HG02798 (cell line): ENCODE measurements around the gene PSME2.

Experiments
- ATAC-seq: cut with Tn5 transposase; IDR thresholded peaks from one replicate; pipeline ENCODE4 v1.9.1; 2021; ENCODE audit warnings: mild to moderate bottlenecking; ENCODE audit not compliant: unreplicated experiment, poor library complexity

PSME2 gene, protein sequence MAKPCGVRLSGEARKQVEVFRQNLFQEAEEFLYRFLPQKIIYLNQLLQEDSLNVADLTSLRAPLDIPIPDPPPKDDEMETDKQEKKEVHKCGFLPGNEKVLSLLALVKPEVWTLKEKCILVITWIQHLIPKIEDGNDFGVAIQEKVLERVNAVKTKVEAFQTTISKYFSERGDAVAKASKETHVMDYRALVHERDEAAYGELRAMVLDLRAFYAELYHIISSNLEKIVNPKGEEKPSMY

DNA sequence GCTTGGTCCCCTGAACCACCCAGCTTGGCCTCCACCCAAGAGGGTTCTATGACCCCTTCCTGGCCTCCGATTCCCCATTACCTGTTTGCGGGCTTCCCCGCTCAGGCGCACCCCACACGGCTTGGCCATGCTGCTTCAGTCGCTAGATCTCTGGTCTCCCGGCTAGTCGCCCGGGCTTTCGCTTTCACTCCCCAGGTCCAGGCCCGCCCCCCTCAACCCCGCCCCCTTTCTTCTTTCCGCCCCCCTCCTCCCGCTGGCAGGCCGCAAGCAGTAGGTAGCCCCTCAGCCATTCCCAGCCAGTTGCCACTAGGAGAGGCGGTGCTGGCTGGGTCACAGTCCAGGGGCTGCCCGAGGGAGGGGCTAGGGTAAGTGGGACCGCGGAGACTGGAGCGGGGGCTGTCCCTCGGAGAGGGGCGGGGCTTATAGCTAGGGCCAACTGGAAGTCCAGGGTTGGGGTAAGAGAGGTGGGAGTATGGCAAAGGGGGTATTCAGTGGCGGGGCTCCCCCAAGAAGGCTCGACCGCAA lies at the start of gene PSME2:
Gene PSME2, minus strand, starts transcription at position 158 of the 525 bp plus-strand sequence. Its CDS starts 29 bp downstream, at position 129.
- ATAC-seq: peak; percentile 67

DNA sequence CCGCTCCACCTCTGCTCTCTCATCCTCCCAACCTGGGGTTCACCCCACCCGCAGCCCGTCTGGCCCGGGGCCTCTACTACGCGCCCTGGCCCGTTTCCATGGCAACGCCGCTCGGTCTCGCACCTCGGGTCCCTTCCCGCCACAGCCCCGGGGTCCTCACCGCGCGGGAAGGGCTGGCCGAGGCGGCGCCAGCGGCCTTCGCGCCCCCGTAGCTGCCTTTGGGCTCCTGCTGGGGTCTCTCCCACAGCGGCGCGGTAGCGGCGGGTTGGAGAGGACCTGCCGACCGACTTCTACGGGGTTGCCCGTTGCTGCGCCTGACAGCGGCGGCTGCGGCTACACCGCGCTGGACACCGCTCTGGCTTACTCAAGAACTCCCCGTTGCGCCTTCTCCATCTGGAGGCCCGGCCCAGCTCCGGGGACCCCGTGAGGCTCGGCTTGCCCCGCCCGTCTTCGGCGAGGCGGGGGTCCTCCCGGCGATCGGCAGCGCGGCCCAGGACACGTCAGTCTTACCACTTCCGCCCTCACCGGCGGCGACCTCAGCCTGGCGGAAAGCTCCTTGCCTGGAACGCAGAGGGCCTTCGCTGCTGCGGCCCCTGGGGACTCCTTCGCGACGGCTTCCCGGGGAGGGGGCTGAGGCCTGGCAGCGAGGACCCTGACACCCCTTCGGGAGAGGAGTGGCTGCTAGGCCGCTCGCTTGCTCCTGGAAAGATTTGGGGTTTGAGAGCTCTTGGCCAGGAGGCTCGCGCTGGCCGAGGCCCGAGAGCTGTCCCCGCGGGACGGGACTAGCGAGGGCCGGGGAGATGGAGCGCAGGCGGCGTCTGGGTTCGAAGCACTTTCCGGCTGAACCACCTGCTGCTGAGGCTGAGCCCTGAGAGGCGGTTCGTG lies 49.0 kb upstream of the PSME2 start, which contains the start of gene TM9SF1:
Gene TM9SF1, minus strand, starts transcription at position 256 of the 885 bp plus-strand sequence. CDS start 422 bp downstream, outside the sequence.
- peak; percentile 85 for ATAC-seq

DNA sequence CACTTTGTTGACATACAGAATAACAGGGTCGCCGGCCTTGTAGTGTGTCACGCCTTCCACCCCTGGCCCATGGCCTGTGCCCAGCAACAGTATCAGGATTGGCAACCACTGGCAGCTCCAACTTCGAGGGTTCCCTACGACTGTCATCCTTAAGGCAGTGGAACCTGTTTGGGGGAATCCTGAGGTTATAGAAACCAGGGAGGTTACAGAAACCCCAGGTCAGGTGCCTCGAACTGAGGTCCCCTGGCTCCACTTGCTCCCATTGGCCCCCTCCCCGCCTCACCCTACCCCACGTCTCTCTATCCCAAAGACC lies 48.4 kb upstream of the PSME2 start:
- no peak for ATAC-seq

DNA sequence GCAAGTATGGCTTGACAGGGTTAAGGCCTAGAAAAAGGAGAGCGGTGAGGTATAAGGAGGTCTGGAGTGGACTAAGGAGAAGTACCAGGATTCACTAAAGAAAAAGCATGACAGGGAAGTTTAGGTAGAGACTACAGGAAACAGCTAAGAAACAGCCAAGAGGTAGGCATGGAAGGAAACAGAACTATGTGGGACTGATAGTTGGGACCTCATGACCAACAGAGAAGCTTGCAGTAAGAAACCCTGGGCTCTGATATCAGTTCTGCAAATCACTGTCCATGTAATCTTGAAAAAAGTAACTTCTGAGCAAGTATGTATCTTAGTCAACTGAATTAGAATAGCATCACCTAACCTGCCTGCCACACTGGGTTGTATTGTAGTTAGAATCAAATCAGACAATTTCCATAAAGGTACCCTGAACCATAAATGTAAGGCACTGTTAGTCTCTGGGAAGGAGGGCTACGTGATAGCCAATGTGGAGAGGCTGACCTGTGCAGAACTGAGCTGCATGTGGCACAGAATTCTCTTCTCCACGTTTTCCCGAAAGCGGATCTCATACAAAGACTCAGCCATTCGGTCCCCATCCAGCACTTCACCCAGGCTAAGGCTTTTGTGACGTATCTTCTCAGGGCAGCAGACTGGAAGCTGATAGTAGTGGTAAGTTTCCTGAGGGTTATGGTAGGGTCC lies 47.9 kb upstream of the PSME2 start:
- no peak for ATAC-seq

DNA sequence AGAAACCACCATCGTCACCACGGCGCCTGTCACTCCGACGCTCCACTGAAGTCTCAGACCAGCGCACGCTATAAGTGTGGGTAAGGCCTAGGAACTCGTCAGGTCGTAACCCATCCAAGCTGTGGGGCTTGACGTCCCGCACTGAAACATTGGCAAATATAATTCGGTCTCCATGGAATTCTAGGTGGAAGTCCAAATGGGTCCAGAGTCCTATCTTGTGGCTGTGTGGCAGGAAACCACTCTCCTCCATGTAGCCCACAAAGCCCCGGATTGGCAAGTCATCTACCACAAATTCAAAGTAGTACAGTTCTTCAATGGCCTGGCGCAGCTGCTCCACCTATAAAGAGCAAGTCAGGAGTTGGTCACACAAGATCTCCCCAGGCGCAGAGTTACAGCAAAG lies 46.5 kb upstream of the PSME2 start:
- no peak for ATAC-seq

DNA sequence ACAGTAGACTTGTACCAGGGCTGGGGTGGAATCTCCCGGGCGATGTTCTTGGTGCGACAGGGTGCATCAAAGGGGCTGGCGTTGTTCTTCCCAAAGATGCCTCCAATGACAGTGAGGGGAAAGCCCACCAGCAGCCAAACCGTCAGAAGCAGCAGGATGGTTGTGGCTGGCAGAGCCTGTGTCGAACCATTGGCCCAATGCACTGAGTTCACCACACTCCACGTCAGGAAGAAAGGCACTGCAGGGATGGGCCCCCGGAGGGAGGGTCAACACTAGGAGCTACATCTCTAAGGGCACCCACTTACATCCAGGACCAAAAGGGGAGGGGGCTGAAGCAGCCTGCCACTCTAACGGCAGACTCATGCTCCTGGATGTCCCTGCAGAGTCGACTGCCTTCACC lies 44.0 kb upstream of the PSME2 start:
- ATAC-seq: no peak

DNA sequence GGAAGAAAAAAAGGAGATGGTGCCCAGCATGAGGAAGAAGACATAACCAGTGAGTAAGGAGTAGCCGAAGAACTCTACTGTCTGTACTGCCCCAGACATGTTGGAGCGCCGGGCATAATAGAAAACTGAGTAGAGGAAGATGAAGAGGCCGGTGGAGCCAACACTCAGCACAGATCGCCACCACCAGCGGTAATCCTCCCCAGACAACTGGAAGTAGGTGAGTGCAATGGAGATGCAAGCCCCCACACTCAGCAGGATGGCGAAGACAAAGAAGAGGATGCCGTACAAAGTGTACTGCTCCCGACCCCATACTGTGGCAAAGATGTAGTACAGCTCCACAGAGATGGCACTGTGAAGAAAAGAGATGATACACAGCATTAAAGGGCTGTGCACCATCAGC lies 43.0 kb upstream of the PSME2 start:
- ATAC-seq: no peak

DNA sequence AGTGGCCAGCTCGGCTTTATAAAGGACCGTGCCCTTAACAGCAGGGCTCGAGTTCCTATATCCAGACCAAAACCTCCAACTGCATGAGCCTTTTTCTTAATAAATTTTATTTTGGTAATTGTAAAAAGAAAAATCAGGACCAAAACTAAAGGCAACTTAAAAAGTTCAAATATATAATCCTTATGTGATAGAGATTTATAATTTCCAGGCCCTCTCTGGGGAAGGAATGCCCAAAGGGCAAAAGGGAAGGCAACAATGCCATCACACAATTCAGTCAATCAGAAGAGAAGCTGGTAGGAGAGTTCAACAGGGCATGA lies 42.6 kb upstream of the PSME2 start:
- ATAC-seq: no peak

DNA sequence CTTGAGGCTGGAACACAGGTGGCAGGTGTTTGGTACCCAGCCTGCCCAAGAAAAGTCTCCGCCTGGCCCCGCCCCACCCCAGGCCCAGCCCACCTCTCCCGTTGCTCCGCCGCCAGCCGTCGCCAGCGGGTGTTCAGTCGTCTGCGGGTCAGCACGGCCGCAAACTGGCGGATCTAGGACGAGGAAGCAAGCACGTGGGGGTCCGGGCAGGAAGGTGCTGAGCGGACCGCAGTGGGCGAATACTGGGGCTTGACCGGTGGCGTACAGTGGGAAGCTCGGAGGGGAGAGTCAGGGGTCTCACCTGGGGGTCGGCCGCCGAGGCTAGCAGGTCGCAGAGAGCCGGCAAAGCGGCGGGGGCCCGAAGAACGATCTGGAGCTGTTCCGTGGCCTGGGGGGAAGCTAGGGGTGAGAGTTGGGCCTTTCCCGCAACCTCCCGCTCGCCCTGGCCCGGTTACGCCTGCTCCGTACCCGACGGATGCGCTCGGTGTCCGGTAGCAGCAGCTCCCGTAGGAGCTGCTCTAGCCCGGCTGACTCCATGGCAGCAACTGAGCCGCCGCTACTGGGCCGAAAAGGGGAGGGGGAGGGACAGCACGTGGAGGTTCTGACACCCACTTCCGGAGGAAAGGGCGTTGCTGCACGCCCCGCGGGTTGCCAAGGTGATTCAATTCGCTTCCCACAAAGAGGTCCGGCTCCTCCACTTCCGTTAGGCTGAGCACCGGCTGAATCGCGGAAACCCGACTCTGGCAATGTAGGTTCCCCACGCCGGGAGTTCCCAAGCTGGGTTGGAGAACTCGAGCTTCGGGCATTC lies 42.0 kb upstream of the PSME2 start, which contains the start of gene IPO4:
Gene IPO4, minus strand, starts transcription at position 566 of the 808 bp plus-strand sequence. Its CDS starts 29 bp downstream, at position 537.
- peak; percentile 94 for ATAC-seq

DNA sequence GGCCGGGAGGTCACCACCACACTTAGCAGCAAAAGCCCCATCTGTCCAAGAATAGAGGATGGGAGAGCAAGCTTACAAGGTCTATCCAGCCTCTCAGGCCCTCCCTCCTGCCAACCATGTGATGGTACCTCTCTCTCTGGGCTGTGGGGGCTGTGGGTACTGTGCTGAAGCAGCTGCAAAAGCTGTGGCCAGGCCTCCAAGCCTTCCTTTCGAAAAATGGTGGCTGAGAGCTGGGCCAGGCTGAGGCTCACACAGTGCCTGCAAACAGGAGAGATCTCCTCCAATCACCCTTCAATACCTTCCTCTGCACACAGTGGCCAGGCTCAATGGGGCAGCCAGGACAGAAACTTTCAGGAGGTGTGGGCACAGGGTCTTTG lies 41.1 kb upstream of the PSME2 start:
- ATAC-seq: no peak

DNA sequence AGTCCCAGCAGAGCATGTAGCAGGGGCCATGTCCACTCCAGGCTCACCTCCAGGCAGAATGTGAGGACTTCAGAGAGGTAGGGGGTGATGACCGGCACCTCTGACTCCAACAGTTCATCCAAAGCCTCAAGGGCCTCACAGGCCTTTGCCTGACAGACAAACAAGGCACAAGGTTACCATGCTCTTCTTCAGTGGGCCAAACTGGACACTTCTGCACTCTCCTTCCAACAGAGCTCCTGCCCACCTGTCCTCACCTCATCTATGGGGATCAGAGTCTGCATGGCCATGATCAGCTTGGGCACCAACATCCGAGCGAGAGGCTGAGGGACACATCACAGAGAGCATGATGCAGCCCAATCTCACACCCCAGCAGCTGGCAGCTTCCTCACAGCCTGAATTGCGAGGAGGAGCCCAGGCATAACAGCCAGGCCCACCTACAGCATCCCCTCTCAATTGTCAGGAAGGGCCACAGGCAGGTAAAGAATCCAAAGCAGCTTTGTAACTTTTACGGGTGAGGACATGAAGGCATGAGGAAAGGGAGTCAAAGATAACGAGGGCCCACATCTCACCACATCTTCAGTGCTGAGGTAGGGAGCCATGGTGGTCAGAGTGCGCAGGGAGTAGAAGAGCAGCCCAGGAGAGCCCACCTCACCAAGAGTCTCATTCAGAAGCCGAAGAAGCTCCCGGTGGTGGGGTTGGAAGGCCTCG lies 40.6 kb upstream of the PSME2 start:
- ATAC-seq: no peak

DNA sequence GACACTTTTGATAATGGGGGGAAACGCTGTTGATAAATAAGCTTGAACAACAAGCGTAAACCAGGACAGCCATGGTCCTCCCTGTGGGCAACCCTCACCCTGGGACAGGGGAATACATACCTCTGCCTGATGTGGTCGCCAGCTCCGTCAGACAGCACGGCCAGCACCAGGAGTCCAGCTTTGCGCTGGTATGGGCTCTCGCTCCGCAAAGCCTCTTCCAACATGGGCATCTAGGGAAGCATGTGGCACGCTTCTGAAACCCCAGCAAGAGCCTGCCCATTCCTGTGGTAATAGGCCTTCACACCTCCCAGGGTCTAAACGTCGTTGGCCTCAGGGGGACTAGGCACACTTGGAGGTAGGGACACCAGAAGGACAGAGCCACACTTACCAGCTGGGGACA lies 39.3 kb upstream of the PSME2 start:
- ATAC-seq: no peak

DNA sequence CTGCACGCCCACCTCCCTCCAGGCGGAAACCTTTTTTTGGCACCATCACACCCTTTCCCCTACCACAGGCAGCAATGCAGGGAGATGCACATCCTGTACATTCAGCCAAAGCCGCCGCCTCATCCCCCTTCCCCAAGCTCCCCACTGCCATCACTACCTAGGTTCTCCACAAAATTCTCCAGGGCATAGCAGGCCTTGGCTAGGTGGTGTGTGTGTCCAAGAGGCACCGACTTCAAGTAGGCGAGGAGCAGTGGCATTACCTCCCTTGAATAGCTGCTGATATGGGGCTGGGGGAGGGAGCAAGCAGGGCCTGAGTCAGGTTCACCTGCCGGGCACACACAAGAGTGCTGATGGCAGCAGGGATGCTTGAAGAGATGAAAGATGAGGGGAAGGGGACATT lies 38.6 kb upstream of the PSME2 start:
- no peak for ATAC-seq

DNA sequence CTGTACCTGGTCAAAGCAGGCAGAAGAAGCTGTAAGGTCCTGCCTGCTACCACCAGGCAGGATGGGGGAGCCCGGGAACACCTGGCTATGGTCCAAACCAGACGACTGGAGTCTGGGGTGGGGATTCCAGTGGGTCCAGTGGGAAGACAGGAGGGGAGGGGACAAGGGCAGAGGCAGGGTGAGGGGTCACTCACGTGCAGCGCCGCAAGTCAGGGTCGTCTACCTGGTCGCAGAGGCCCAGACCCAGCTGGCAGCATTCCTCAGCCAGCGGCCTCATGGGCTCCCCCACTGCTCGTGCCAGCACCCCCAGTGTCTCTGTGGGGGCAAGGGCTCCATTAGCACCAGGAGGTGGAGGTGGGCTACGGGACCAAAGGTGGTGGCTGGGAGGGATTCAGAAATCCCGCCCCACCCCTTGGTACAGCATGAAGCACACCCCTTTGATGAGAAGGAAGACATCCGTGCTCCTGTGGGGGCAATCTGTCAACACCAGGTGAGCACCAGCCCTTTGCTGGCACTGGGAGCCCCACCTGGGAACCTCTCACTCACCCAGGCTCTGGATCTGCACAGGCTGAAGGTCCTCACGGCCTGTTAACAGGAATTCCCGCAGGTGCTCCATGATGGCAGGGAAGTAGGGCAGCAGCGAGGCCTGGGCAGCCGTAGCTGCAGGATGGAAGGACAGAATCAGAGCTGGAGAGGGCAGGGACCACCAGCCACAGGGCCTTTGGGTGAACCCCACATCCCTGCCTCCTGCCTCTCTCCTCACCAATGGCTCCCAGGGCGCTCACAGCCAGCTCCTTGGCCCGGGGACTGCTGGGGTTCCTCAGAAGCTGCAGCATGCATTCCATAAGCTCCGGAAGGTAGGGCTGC lies 37.9 kb upstream of the PSME2 start:
- no peak for ATAC-seq

DNA sequence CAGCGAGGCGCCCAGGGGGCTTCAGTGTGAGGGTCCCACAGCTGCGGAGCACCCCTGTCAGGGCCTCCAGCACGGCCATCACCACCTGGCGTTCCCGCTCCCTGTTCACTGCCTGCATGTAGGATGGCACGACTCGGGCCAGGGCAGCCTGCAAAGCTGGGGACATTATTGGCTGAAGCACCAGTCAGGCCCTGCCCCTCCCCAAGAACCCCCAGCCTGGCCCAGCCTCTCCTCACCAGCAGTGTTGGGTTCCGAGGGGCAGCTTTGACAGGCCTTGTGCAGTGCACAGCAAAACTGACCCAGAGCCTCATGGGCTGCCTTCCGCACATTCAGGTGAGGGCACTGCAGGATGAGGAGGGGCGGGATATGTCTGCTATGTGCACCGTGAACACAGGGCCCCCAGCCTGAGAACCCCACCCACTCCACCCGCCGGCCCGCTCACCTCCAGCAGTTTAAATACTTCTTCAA lies 36.6 kb upstream of the PSME2 start:
- ATAC-seq: no peak

DNA sequence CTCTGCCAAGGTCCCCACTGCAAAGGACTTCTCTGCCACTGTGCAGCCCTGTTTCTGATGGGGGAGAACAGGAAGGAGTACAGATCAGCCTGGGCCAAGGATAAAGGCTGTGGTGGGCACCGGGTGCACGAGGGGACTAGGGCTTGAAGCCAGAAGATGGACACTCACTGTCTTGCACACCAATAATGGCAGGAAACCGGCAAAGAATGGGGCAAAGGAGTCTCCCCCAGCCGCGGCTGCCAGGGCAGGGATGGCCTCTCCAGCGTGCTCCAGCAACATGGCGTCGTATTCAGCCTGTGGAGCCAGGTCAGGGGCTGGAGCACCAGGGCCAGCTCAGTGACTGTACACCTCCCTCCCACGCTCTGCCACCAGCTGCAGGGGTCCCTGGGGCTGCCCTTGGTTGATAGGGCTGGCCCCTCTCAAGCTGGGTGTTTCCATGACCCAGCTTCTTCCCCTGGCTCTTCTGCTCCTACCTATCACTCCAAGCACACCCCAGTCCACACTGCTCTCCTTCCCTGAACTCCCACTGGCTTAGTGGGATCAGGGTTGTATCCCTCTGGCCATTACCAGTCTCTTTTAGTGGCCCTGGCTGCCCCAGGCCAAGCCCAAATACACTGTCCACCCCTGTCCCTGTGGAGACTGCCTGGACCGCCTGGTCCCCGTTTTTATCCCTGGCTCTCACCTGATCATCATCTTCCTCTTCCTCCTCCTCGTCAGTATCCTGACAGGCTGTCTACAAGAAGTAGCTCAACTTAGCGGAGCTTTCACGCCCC lies 35.9 kb upstream of the PSME2 start:
- no peak for ATAC-seq

DNA sequence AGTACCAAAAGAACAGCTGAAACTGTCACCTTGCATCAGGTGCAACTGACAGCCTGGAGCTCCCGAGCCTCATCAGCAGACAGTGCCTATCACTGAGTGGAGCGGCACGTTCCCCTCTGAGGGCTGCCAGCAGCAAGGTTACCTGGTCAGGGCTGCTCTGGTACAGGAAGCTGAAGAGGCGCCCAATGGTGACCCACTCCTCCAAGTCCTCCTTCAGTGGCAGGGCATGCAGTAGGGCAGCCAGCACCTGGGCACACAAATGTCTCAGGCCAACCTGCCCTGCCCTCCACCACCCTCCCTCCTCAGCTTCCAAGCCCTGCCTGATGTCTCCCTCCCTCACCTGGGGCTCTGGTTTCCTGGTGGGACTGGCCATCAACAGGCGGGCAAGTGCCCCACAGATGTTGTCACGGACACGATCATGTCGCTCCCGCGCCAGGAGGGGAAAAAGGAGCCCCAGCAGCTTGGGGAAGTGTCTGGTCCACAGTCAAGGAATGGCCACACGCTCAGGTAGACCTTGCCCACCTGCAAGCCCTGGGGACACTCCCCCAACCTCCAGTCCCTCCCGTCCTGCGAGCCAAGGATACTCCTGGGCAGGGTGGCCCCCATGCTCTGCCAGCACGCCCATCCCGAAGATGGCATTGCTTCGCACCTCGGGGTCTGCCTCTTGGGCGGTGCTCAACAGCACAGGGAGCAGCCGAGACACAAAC lies 35.1 kb upstream of the PSME2 start:
- no peak for ATAC-seq
